HG03521 (cell line): ENCODE results near the gene CYP27C1.
"Not testable (repeated sequence)": the region's sequence is repeated elsewhere in the genome, so short reads cannot be mapped to it uniquely, and the experiment has no call there.

Experiments used
- ATAC-seq: cut with Tn5 transposase; IDR thresholded peaks from one replicate; pipeline ENCODE4 v1.9.1; 2021; ENCODE audit warnings: mild to moderate bottlenecking, moderate library complexity; ENCODE audit not compliant: unreplicated experiment

Gene CYP27C1

GRCh38 chr2:127225186-127225960 lies 5.3 kb upstream of the CYP27C1 start:
- no peak for ATAC-seq

- ATAC-seq = not testable (repeated sequence)
Observed at GRCh38 chr2:127224135-127224534, 4.0 kb upstream of the CYP27C1 start.

DNA sequence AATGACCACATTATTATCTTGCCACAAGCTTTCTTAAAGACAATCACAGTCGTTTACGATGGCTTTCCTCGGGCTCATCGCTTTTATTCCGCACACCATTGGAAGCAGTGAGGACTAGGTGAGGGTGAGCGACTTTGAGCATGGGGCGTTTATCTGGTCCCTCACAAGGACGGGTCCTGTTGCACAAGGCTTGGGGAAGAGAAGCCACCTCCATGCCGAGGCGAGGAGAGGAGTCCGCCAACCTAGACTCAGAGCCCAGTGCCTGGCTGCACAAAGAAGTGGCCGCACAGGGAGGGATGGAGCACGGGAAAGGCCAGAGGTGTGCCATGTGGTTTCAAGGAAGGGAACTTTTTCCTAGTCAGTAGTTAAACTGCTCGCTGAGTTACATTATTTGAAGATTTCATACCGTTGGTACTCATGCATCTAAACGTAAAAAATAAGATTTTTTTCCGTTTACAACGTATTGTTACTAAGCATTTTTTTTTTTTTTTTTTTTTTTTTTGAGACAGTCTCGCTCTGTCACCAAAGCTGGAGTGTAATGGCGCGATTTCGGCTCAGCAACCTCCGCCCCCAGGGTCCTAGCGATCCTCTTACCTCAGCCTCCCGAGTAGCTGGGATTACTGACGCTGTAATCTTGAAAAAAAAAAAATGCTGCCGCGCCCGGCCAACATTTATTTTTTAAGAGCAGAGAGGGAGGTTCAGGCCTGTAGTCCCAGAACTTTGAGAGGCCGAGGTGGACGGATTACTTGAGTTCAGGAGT lies 849 bp upstream of the CYP27C1 start:
- no peak for ATAC-seq

- no peak for ATAC-seq
Observed at GRCh38 chr2:127219171-127220070, 678 bp downstream of the CYP27C1 start.

GRCh38 chr2:127218812-127219170 lies 1.3 kb downstream of the CYP27C1 start:
- ATAC-seq = no peak

DNA sequence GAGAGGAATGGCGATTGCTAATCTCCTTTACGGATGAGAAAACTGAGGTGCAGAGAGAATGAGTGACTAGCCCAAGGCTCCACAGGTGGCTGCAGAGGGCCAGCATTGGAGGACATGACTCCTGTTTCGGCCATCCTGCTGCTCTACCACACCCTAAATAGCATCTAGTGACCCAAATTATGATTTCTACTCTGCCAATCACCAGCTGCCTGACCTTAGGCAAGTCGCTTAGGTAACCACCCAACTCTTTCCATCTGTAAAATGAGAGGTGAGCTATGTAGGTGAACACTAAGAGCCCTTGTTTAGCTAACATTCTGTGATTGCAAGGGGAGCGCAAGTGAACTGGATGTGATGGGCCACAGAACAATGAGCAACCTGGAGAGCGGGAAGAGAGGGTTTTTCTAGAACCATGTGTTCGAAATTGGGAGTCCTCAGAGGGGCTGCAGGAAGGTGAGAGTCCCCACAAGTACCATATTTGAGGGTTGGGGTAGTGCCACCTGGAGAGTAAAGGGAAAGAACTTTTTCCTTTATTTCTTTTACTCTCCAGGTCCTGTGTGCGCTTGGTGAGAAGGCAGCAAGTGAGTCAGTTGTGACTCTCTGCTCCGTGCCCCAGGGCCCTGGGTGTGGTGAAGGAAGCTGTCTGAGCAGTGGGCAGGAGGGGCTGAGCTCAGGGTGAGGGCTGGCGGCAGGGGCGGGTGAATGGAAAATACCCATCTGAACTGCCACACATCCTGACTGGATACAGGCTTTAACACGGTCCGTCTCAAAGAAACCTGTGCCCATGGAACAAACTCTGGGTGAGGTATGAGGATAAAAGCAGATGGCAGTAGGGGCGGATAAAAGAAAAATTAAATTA lies 2.4 kb downstream of the CYP27C1 start:
- ATAC-seq = no peak

- no peak for ATAC-seq
Observed at GRCh38 chr2:127216593-127216992, 3.5 kb downstream of the CYP27C1 start.

GRCh38 chr2:127216095-127216494 lies 4.0 kb downstream of the CYP27C1 start:
- no peak for ATAC-seq

- ATAC-seq = not testable (repeated sequence)
Observed at GRCh38 chr2:127214201-127214600, 5.9 kb downstream of the CYP27C1 start.

DNA sequence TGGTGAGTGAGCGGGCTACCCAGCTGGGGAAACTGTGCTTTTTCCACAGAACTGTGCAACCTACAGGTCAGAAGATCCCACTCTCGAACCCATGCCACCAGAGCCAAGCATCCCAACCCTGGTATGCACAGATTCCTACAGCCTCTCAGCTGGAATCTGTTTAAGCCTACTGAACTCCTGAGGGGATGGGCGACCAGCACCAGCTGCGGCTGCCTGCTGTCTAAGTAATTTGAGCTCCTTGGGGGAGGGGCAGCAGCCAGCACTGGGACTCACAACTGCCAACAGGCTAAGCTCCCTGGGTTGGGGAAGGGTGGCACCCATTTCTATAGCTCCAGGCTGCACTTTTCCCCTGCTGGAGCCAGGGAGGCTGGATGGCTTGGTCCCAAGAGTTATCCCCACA lies 11.8 kb downstream of the CYP27C1 start:
- ATAC-seq = no peak

DNA sequence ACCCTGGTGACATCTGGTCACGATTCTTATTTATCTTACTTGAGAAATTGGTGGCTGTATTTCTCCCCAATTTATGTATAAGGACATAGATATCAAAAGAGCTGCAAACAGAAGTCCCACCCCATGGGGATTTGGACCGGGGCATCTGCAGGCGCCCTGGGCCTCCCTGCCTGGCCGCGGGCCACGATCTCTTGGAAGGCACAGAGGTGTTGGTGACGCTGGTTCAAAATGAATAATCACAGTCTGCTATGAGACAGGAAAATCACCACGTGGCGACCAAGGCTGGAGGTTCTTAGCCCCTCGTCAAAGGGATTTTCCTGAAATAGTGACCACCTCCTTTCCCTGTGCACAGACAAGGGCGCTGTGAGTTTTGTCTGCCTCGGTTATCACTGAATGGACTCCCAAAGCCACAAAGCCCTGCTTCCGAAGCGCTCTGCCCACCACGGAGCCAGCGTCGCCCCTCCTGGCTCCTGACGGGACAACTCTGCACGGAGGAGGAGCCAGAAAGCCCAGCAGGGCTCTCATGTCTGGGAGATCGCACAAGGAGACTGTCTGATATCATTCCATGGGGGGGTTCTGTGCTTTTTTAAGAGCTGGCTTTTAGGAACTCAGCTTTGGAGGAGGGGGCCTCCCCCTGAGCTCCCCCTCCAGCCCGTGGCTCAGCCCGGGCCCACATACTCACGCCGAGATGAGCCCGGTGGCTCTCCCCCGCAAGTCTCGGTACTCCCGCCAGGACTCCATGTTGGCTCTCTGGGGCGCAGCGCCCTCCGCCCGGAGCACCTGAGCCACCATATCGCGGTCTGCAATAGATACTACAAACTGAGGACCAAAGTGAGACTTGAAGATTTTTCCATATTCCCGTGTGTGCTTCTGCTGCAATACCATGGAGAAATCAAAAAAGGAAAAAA lies 14.6 kb downstream of the CYP27C1 start:
- ATAC-seq = no peak

DNA sequence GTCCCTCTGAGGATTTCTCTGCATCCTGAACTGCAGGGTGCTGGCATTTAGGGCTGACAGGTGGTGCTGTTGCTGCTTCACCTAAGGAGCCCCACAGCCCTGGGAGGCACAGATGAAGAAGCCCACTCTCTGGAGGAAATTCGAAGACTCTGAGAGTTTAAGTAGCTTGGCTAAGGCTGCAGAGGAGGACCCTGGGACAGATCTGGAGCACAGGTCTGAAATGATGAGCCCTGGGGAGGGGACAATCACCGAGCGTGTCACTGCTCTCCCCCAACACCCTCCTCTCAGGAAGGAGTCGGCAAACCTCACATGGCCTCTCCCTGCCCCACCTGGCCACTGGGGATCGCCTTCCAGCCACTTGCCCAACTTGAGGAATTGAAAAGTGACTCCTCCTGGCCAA lies 18.6 kb downstream of the CYP27C1 start:
- ATAC-seq = no peak

DNA sequence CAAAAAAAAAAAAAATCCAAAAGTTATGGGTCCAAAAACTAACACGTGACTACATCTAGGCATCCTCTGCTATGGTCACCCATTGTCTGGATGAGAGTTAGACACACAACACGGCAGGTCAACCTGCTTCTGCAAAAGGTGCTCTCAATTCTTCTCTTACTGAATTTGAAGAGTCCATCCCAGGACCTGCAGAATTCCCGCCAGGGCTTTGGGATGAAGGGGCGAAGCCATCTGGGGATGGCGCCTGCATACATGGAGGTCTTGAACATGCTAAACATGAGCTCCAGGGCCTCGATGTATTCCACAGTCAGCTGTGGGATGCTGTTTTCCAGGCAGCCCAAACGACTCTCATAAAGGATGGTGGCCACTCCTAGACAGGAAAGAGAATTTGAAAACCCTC lies 19.1 kb downstream of the CYP27C1 start:
- ATAC-seq = no peak

GRCh38 chr2:127199223-127199622 lies 20.9 kb downstream of the CYP27C1 start:
- ATAC-seq = no peak

- peak; percentile 80 for ATAC-seq
Observed at GRCh38 chr2:127197475-127198385, 22.4 kb downstream of the CYP27C1 start.

GRCh38 chr2:127196998-127197397 lies 23.1 kb downstream of the CYP27C1 start:
- no peak for ATAC-seq

DNA sequence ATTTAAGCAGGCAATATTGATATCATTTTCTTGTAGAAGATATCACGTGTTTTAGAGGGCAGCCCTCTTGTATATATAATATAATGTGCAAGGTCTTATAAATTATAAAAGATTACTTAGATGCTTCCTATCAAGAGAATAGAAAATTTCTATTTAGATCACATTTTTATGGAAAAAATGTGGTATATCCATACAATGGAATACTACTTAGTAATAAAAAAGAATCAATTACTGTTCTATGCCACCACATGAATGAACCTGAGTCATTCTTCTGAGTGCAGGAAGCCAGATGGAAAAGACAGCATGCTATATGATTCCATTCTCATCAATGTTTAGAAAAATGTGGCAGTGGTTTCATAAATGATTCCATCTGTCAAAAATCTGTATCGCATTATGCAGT lies 23.6 kb downstream of the CYP27C1 start:
- ATAC-seq = no peak
